ENCODE results near the gene CCDC182.

Gene CCDC182

GRCh38 chr17:57756951-57757350 lies 11.9 kb upstream of the CCDC182 start:
- FAIRE-seq, result no peak

- FAIRE-seq, result no peak
These were observed 10.5 kb upstream of the CCDC182 start for GRCh38 chr17:57755480-57756070.

- FAIRE-seq, result no peak
These were observed 7.2 kb upstream of the CCDC182 start for GRCh38 chr17:57752031-57752905.

- FAIRE-seq, result no peak
These were observed 6.4 kb upstream of the CCDC182 start for GRCh38 chr17:57751348-57751971.

GRCh38 chr17:57750895-57751294 lies 5.8 kb upstream of the CCDC182 start:
- no peak for FAIRE-seq

GRCh38 chr17:57750109-57750871 lies 5.2 kb upstream of the CCDC182 start:
- no peak for FAIRE-seq

- no peak for FAIRE-seq
These were observed 4.6 kb upstream of the CCDC182 start for GRCh38 chr17:57749701-57750100.

- no peak for FAIRE-seq
These were observed 2.3 kb upstream of the CCDC182 start for GRCh38 chr17:57747221-57748017.

GRCh38 chr17:57746221-57746620 lies 1.1 kb upstream of the CCDC182 start:
- no peak for FAIRE-seq

- no peak for FAIRE-seq
These were observed 616 bp downstream of the CCDC182 start for GRCh38 chr17:57744195-57745170.

- no peak for FAIRE-seq
These were observed 4.9 kb downstream of the CCDC182 start for GRCh38 chr17:57740235-57740528.

- FAIRE-seq, result no peak
These were observed 5.5 kb downstream of the CCDC182 start for GRCh38 chr17:57739402-57740234.

- FAIRE-seq, result no peak
These were observed 7.6 kb downstream of the CCDC182 start for GRCh38 chr17:57737450-57737849.

GRCh38 chr17:57735707-57736106 lies 9.4 kb downstream of the CCDC182 start:
- FAIRE-seq, result no peak

GRCh38 chr17:57735230-57735629 lies 9.9 kb downstream of the CCDC182 start:
- FAIRE-seq, result no peak

GRCh38 chr17:57733085-57733484 lies 12.0 kb downstream of the CCDC182 start:
- no peak for FAIRE-seq

GRCh38 chr17:57732062-57732461 lies 13.0 kb downstream of the CCDC182 start:
- FAIRE-seq, result no peak

- no peak for FAIRE-seq
These were observed 14.9 kb downstream of the CCDC182 start for GRCh38 chr17:57730026-57730701.

GRCh38 chr17:57727630-57728175 lies 17.4 kb downstream of the CCDC182 start:
- FAIRE-seq, result no peak

All from colon (tissue), 2 donors.